VCaP (cell line): Measurements from ENCODE around the gene KLHL17.

Experiments used
- H3K27ac ChIP-seq: fragments of 450-650 bp; 2 replicates; pipeline ENCODE4 v1.5.1; 2017
- CTCF ChIP-seq: fragments of 450-650 bp; conservative IDR thresholded peaks from 2 replicates; pipeline ENCODE4 v1.5.1; 2017; ENCODE audit warnings: mild to moderate bottlenecking, moderate library complexity

KLHL17 gene

GRCh38 chr1:1000357-1001056 lies 40.1 kb downstream of the KLHL17 start:
- H3K27ac ChIP-seq, result peak overlapping the region; percentile 95
- no peak for TF ChIP-seq CTCF

GRCh38 chr1:1001057-1001783 lies 40.8 kb downstream of the KLHL17 start:
- no peak for TF ChIP-seq CTCF
- peak overlapping the region; percentile 95 for H3K27ac ChIP-seq

GRCh38 chr1:1003618-1004419 lies 43.4 kb downstream of the KLHL17 start:
- no peak for TF ChIP-seq CTCF
- peak overlapping the region; percentile 82; the same call in 1 of the 2 replicates for H3K27ac ChIP-seq

GRCh38 chr1:1004420-1004779 lies 44.0 kb downstream of the KLHL17 start:
- no peak for TF ChIP-seq CTCF
- peak overlapping the region; percentile 82 for H3K27ac ChIP-seq

GRCh38 chr1:1004780-1005697 lies 44.7 kb downstream of the KLHL17 start:
- H3K27ac ChIP-seq, result peak overlapping the region; percentile 82
- TF ChIP-seq CTCF, result no peak

- peak overlapping the region; percentile 82 for H3K27ac ChIP-seq
- no peak for TF ChIP-seq CTCF
Observed at GRCh38 chr1:1005774-1006304, 45.5 kb downstream of the KLHL17 start.
